Trophoblast cell (in vitro differentiated cells and primary cell): ENCODE results near the gene FGR.

Source experiments
- DNase-seq, 2 donors: peaks; one replicate each; pipeline ENCODE4 v3.0.0-alpha.2; 2016
- H2AFZ ChIP-seq: 2 replicates; pipeline ENCODE4 v1.6.1; 2013; ENCODE audit warnings: low read length, moderate library complexity, mild to moderate bottlenecking; ENCODE audit not compliant: insufficient read depth, poor library complexity
- H2AK5ac ChIP-seq: 2 replicates; pipeline ENCODE4 v1.6.1; 2013; ENCODE audit warnings: mild to moderate bottlenecking, low read length
- H2BK120ac ChIP-seq: 2 replicates; pipeline ENCODE4 v1.6.1; 2013; ENCODE audit warnings: low read length, mild to moderate bottlenecking, moderate library complexity; ENCODE audit not compliant: insufficient read depth, poor library complexity
- H2BK12ac ChIP-seq: 2 replicates; pipeline ENCODE4 v1.6.1; 2013; ENCODE audit warnings: mild to moderate bottlenecking, low read length, moderate library complexity
- H2BK5ac ChIP-seq: 2 replicates; pipeline ENCODE4 v1.6.1; 2013; ENCODE audit warnings: low read length, low read depth, moderate library complexity, mild to moderate bottlenecking; ENCODE audit not compliant: poor library complexity
- H3K14ac ChIP-seq: 2 replicates; pipeline ENCODE4 v1.6.1; 2013; ENCODE audit warnings: mild to moderate bottlenecking, low read length
- H3K18ac ChIP-seq: 2 replicates; pipeline ENCODE4 v1.6.1; 2013; ENCODE audit warnings: mild to moderate bottlenecking, low read length
- H3K23ac ChIP-seq: 2 replicates; pipeline ENCODE4 v1.6.1; 2013; ENCODE audit warnings: low read length
- H3K27ac ChIP-seq: 2 replicates; pipeline ENCODE4 v1.5.1; 2013; ENCODE audit warnings: low read depth, mild to moderate bottlenecking, inconsistent platforms, low read length, moderate library complexity
- H3K27me3 ChIP-seq: 2 replicates; pipeline ENCODE4 v1.6.1; 2013; ENCODE audit warnings: inconsistent platforms, mild to moderate bottlenecking, low read length, moderate library complexity; ENCODE audit not compliant: insufficient read depth
- H3K36me3 ChIP-seq, 2 experiments: 1 replicate in 1 of 2; 2 replicates in 1 of 2; pipeline ENCODE4 v1.6.1; 2013; ENCODE audit warnings: low read length in 2 of 2, mild to moderate bottlenecking in 2 of 2, moderate library complexity in 1 of 2; ENCODE audit not compliant: insufficient read depth in 2 of 2, control insufficient read depth in 1 of 2
- H3K4ac ChIP-seq: 2 replicates; pipeline ENCODE4 v1.6.1; 2013; ENCODE audit warnings: low read depth, mild to moderate bottlenecking, low read length, moderate library complexity
- H3K4me1 ChIP-seq, 2 experiments: 1 replicate in 1 of 2; 2 replicates in 1 of 2; pipeline ENCODE4 v1.6.1; 2013; ENCODE audit warnings: low read length in 2 of 2, mild to moderate bottlenecking in 2 of 2, moderate library complexity in 1 of 2; ENCODE audit not compliant: insufficient read depth in 2 of 2, control insufficient read depth in 1 of 2
- H3K4me2 ChIP-seq: 2 replicates; pipeline ENCODE4 v1.6.1; 2013; ENCODE audit warnings: inconsistent platforms, mild to moderate bottlenecking, low read length, moderate library complexity
- H3K4me3 ChIP-seq: 2 replicates; pipeline ENCODE4 v1.5.1; 2013; ENCODE audit warnings: mild to moderate bottlenecking, low read depth, low read length, inconsistent platforms
- H3K79me1 ChIP-seq: one replicate; pipeline ENCODE4 v1.6.1; 2013; ENCODE audit warnings: low read length
- H3K79me2 ChIP-seq: 2 replicates; pipeline ENCODE4 v1.6.1; 2013; ENCODE audit warnings: low read length, mild to moderate bottlenecking; ENCODE audit not compliant: control insufficient read depth, insufficient read depth, poor library complexity
- H3K9ac ChIP-seq: 2 replicates; pipeline ENCODE4 v1.6.1; 2013; ENCODE audit warnings: mild to moderate bottlenecking, low read length
- H3K9me3 ChIP-seq: 2 replicates; pipeline ENCODE4 v1.6.1; 2013; ENCODE audit warnings: low read depth, mild to moderate bottlenecking, control low read depth, inconsistent platforms, low read length; ENCODE audit not compliant: insufficient read depth
- H4K12ac ChIP-seq: 2 replicates; pipeline ENCODE4 v1.6.1; 2013; ENCODE audit warnings: low read depth, mild to moderate bottlenecking, low read length, moderate library complexity
- H4K8ac ChIP-seq: 2 replicates; pipeline ENCODE4 v1.6.1; 2013; ENCODE audit warnings: low read depth, mild to moderate bottlenecking, low read length, moderate library complexity
- H4K91ac ChIP-seq: one replicate; pipeline ENCODE4 v1.6.1; 2013; ENCODE audit warnings: low read depth, mild to moderate bottlenecking, low read length, moderate library complexity
- WGBS: extraction: QIAGEN DNeasy Blood & Tissue Kit; methylation state at CpG from one replicate; pipeline ENCODE4 v1.1.7; 2013; ENCODE audit warnings: missing lambda C conversion rate; ENCODE audit not compliant: insufficient read length, insufficient coverage; ENCODE audit errors: extremely low coverage; 5-methylcytosine and 5-hydroxymethylcytosine counted together

Gene FGR

GRCh38 chr1:27603681-27604578 is 31.1 kb downstream of the FGR start, which contains the start of gene AHDC1:
Gene AHDC1 (minus strand): TSS chr1:27604144. CDS start chr1:27552115, 52,029 bp downstream.
- peak within 1 kb of the TSS; percentile 94 for H2BK120ac ChIP-seq

GRCh38 chr1:27603309-27603680 is 31.7 kb downstream of the FGR start:
- H2BK12ac ChIP-seq = no peak overlapping the region
- no peaks in the 10 kb centered on the region for H3K27me3 ChIP-seq
- peak; percentile 44 to 63 for DNase-seq
- peak overlapping the region; percentile 97 for H4K91ac ChIP-seq
- H3K18ac ChIP-seq = peak overlapping the region; percentile 85
- H4K8ac ChIP-seq = peak overlapping the region; percentile 63
- peak overlapping the region; percentile 87 for H3K9ac ChIP-seq
- peak overlapping the region; percentile 77 for H3K27ac ChIP-seq
- peak overlapping the region; percentile 93 for H3K4me3 ChIP-seq
- H3K4ac ChIP-seq = peak overlapping the region; percentile 100
- peaks cover 59% of the 10 kb centered on the region in 2 experiments for H3K4me1 ChIP-seq
- peak overlapping the region; percentile 40 for H2AFZ ChIP-seq
- H2BK120ac ChIP-seq = peak overlapping the region; percentile 94
- peaks cover 46% of the 10 kb centered on the region for H3K79me1 ChIP-seq
- no CpG with 5 or more reads among the region's 43 CpGs for WGBS
- peaks cover 0 to 3% of the 10 kb centered on the region in 2 experiments for H3K36me3 ChIP-seq
- peaks cover 41% of the 10 kb centered on the region for H3K79me2 ChIP-seq
- peak overlapping the region; percentile 50 for H2AK5ac ChIP-seq
- H3K23ac ChIP-seq = no peak overlapping the region
- H3K9me3 ChIP-seq = no peaks in the 10 kb centered on the region
- H3K14ac ChIP-seq = peak overlapping the region; percentile 96
- H4K12ac ChIP-seq = peak overlapping the region; percentile 81
- H3K4me2 ChIP-seq = peak overlapping the region; percentile 56
- peak overlapping the region; percentile 95 for H2BK5ac ChIP-seq

More at GRCh38 chr1:27603681-27604578, 31.1 kb downstream of the FGR start, which contains the start of gene AHDC1:
- H3K79me2 ChIP-seq = peaks cover 37% of the 10 kb centered on the region
- H3K9ac ChIP-seq = peak within 1 kb of the TSS; percentile 87
- peak within 1 kb of the TSS; percentile 68 for H3K4me2 ChIP-seq
- peak within 1 kb of the TSS; percentile 77 for H3K27ac ChIP-seq
- H2AK5ac ChIP-seq = peak within 1 kb of the TSS; percentile 70
- peak within 1 kb of the TSS; percentile 73 for H4K8ac ChIP-seq
- H3K36me3 ChIP-seq = peaks cover 0 to 3% of the 10 kb centered on the region in 2 experiments
- peak within 1 kb of the TSS; percentile 96 for H3K14ac ChIP-seq
- H3K4me1 ChIP-seq = peaks cover 53 to 55% of the 10 kb centered on the region in 2 experiments
- peak within 1 kb of the TSS; percentile 61 for H2AFZ ChIP-seq
- H3K4me3 ChIP-seq = peak within 1 kb of the TSS; percentile 93
- peak within 1 kb of the TSS; percentile 95 for H2BK5ac ChIP-seq
- H3K4ac ChIP-seq = peak within 1 kb of the TSS; percentile 100
- H4K12ac ChIP-seq = peak within 1 kb of the TSS; percentile 81
- peaks cover 41% of the 10 kb centered on the region for H3K79me1 ChIP-seq
- DNase-seq = peak; percentile 93 to 95
- H3K27me3 ChIP-seq = no peaks in the 10 kb centered on the region
- H4K91ac ChIP-seq = peak within 1 kb of the TSS; percentile 97
- H3K23ac ChIP-seq = no peak within 1 kb of the TSS
- H3K18ac ChIP-seq = peak within 1 kb of the TSS; percentile 94
- no CpG with 5 or more reads among the region's 74 CpGs for WGBS
- H3K9me3 ChIP-seq = no peaks in the 10 kb centered on the region
- H2BK12ac ChIP-seq = peak within 1 kb of the TSS; percentile 58

- Histone ChIP-seq H3K4me2 (peak overlapping the region; percentile 90), H2BK12ac (peak overlapping the region; percentile 28)
Observed at GRCh38 chr1:27602462-27603308, 32.3 kb downstream of the FGR start.

More at GRCh38 chr1:27602462-27603308, 32.3 kb downstream of the FGR start:
- Histone ChIP-seq H3K4me3 (peak overlapping the region; percentile 93), H3K4ac (peak overlapping the region; percentile 100), H3K18ac (peak overlapping the region; percentile 85), H3K4me1 (peaks cover 60 to 61% of the 10 kb centered on the region in 2 experiments), H3K9ac (peak overlapping the region; percentile 87), H4K12ac (peak overlapping the region; percentile 81), H3K9me3 (no peaks in the 10 kb centered on the region), H2AFZ (peak overlapping the region; percentile 40), H3K36me3 (peaks cover 2 to 3% of the 10 kb centered on the region in 2 experiments), H4K8ac (peak overlapping the region; percentile 63), H3K79me1 (peaks cover 48% of the 10 kb centered on the region), H3K23ac (no peak overlapping the region), H3K27me3 (no peaks in the 10 kb centered on the region), H3K27ac (peak overlapping the region; percentile 77), H4K91ac (peak overlapping the region; percentile 97), H2BK120ac (peak overlapping the region; percentile 94), H3K14ac (peak overlapping the region; percentile 96), H2AK5ac (peak overlapping the region; percentile 50), H2BK5ac (peak overlapping the region; percentile 95), H3K79me2 (peaks cover 46% of the 10 kb centered on the region)
- no peak for DNase-seq
- WGBS = no CpG with 5 or more reads among the region's 54 CpGs
